HG03442 (cell line): ENCODE results near the gene DLX1.

Experiments used
- ATAC-seq: cut with Tn5 transposase; IDR thresholded peaks from one replicate; pipeline ENCODE4 v1.9.1; 2021; ENCODE audit warnings: mild to moderate bottlenecking, moderate library complexity; ENCODE audit not compliant: unreplicated experiment

Gene DLX1

DNA sequence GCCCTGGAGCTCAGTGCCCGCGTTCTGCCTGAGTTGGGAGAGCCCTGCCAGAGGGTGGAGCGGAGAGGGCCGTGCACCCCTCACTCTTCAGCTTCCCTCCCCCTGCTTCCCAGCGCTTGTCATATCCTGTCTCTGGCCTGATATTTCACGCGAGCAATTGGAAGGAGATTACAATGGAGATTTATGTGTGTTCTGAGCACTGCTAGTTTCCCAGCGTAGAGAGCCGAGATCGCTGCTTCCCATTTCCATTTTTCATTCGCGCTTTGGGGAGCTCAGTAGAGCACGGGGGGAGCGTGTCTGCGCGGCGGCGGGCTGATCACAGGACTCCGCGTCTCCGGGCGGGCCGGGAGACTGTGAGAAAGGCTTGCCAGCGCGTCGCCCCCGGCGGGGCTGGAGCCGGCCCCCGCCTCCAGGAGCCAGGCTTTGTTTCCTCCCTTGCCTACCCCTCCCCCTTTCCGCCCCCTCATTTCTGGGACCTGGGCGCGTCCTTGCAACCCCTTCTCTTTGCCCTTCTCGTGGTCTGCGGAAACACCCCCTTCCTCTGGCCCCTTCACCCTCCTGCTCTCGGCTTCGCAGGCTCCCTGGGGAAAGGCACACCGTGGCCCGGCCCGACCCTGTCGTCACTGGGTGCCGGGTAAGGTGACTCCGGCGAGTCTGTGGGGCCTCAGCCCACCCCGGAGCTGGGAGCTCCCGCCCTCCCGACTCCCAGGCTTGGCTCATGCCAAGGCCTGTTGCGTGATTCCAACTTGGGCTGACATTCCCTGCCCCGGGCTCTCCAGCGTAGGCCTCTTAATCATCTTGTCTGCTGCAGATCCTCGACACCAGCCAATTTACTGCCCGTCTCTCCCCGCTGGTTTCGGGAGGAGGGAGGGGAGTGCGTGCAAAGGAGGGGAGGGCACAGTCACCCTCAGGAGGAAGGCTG lies 11.6 kb downstream of the DLX1 start:
- no peak for ATAC-seq

DNA sequence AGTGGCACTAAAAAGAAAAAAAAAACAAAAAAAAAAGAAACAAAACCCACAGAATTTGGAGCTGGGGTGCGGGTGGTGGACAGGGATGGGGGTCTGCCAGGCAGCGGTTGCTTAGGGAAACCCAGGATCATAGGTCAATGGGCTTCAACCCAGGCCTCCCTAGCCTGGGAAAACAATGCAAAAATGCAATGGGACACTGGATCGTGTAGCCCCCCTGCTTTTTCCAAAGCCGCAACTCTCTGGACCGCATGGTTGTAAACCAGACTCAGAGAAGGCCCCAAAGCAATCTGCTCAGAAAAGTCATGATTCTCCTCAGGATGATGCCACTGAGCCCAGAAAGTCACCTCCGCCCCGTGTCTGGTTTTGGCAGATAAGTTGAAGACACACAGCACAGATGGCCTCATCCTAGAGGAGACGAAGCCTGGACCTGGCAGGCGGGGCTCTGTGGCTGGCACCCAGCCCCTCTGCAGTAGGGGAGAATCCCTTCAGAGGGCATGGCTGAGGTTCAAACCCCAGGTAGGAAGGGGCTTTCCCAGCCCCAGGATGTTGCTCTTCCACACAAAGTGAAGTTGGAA lies 12.3 kb downstream of the DLX1 start:
- ATAC-seq, result no peak

DNA sequence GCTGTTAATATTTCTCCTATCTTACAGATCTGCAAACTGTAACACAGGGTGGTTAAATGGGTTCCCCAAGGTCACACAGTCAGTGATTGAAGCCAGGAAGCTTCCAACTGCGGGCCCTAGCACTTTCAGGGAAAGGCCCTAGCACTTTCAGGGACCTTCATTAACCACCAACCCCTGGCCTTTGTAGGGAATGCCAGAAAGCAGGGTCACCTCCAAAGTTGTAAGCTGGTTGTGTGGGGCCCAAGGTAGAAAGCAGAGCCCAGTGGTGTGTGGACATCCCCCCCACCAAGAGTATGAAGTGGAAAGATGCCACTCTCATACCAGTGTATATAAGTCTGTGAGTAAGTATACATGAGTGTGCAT lies 13.0 kb downstream of the DLX1 start:
- no peak for ATAC-seq

DNA sequence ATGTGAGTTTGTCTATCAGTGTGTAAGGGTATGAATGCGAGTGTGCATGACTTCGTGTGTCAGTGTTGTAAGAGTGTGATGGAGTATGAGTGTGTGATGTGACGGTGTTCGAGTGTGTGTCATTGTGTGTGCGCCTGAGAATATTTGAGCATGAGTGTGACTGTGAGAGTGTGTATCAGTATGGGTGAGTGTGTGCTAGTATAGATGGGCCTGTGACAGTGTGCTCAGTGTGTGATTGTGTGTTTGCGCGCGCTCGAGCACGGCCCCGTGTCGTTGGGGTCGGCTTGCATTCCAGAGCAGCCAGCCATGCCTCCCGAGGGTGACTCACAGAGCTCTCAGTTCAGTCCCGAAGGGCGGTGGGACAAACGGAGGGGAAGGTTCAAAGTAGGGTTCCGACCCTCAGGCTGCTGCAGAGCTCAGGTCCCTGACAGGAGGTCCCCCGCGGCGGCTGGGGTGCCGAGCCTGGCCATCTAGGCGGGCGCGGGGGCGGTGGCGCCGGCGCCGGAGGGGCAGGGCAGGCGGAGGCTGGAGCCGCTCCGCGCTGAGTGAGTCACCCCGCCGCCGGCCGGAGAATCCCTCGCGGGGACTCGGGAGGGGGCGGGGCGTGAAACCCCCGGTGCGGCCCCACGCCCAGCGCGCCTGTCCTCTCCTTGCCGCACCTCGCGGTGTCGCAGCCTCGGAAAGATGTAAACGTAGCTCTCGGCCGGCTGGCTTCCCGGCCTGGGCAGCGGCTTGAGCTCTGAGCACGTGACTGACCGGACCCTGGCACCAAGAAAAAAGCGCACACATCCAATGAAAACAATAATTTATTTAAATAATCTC lies 13.6 kb downstream of the DLX1 start:
- no peak for ATAC-seq

DNA sequence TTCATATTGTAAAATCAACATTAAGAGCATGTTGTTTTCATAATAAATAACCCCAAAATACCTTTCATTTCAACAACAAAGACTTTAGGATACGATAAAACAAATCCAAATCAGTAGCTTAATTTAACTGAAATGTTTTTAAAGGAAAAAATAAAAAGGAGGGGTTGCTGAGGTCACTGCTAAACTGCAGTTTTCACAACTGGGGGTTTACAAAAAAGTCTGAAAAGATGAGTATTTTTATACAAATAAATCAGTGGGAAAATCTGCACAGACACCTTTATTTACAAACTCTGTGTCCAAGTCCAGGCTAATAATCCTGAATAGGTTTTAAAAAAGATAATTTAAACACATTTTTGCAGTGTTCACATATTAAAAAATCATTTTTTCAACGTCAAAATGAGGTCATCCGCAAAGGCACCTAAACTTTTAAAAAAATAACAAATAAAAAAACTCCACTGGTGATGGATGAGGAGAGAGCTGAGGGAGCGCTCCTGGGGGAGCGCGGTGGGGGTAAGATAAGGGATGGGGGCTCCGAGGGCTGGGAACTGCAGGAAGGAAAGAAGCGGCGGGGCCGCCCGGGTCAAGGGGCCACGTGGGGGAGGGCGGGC lies 14.3 kb downstream of the DLX1 start:
- no peak for ATAC-seq

DNA sequence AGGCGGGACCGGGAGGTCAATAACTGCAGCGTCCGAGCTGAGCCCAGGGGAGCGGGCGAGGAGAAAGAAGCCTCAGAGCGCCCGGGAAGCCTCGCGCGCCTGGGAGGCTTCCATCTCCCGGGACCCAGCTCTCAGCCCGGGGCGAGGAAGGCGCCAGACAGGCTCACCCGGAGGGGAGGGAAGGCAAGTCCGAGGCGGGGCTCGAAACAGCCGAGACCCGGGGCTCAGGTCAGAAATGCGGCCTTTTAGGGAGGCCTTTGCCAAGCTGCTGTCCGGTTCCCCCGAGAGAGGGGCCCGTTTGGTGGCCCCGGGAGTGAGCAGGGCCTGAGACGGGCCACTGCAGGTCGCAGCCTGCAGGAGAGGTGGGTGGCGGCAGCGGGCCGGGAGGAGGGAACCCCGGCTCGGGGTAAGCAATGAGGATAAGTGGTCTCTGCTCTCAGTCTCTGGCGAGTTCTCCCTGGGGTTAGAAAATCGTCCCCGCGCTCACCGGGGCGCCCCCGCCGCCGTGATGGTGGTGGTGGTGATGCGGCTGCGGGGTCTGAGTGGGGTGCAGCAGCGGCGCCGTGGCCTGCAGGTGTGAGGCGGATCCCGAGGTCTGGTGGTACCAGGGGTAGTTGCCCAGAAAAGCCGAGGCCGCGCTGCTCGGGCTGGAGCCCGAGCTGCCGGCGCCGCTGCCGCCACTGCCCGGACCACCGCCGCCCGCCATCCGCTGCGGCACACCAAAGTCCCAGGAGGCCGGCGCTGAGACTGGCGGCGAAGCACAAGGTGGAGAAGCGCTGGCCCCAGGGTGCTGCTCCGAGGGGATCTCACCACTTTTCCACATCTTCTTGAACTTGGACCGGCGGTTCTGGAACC lies 15.0 kb downstream of the DLX1 start:
- ATAC-seq, result no peak

DNA sequence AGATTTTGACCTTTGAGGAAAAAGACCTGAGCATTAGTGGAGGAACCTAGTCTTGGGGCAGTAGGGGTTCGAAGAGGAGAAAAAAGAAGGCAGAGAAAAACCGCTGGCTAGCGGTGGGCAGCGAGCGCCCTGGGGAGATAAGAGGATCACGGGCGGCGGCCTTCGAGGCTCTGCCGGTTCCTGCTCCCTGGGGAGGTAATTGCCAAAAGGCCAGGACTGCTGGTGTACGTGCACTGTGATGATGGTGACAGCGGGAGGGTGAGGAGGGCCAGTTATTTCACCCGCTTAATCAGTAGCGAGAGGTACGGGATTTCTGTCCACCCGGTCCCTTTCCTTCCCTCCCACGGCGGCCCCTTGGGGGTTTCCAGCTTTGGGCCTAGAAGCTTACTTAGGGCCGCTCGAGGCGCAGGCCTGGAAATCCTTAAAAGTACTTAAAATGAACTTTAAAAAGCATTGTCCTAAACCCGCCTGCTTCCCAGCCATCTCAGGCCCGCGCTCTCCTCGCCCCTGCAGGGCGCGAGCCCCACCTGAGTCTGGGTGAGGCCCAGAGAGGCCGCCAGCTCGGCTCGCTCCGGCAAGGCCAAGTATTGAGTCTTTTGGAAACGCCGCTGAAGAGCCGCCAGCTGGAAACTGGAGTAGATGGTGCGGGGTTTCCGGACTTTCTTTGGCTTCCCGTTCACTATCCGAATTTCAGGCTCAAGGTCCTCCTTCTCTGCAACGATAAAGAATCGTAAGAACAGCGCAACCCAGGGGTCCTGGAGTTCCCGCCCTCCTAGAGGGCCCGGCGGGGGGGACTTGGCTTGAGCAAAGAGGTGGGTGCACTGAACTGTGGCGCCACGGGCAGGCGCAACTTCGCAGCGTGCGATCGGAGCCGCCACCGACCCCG lies 15.9 kb downstream of the DLX1 start:
- no peak for ATAC-seq

DNA sequence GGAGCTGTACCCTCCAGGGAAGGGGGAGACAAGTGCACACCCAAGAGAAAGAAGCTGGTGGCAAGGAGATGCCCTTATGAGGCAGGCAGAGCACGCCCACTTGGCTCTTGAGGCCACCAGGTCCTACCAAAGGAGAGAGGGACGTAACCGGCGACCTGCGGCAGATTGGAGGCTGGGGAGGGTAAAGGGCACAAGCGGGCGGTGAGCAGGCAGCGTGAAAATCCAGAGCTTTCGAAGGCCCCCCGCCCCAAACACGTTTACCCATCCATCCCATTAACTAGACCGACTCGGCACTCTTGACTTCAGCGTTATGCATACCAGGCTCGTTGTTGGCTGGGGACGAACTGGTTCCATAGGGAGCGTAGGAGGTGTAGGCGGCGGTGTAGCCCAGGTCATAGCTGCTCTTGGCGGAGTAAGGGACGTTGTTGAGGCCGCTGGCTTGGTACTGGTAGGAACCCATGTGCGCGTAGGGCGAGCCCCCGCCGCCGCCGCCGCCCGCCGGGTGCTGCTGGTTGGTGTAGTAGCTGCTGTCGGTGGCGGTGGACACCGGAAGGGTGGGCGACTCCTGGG lies 16.6 kb downstream of the DLX1 start:
- no peak for ATAC-seq

DNA sequence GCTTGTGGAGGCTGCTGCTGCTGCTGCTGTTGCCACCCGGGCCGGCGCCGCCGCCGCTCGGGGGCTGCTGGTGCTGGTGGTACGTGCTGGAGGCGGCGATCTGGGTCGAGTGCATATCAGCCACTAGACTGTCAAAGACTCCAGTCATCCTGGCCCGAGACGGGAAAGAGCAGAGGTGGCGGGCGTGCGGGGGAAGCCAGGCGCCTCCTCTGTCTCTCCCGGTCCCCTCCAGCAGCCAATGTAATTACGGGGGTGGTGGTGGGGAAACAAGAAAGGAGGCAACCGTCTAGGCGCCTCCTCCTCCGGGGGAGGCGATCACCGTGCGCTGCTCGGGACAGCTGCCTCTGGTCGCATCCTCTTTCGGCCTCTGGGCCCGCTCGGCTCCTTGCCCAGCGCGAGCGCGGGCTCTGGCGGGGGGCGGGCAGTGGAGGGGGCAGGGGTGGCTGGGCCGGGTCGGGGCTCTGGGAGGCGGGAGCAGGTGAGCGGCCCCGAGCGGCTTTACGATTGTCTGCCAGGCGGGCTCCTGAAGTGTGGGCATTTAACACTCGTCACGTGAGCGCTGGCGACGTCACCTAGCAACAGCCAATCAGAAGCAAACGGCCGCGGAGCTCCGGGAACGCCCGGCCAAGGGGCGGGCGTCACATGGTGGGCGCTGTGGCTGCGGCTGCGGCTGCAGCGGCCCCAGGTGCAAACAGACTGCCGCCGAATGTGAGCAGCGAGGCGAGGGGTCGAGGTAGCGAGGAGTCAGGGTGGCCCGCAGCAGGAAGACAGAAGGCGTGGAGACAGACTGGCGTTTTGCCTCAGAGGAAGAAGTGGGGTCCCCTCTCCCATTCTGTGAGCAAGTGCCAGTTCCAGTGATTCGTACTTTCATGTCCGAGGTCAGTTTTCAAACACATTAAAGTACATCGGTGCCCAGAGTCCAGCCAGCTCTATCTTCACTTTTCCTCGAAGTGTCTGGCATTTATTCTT lies 17.4 kb downstream of the DLX1 start, which contains the start of gene DLX2:
Gene DLX2 (minus strand): TSS at position 510 of the 969 bp plus-strand sequence. CDS start 362 bp downstream, at position 148.
- peak; percentile 57 for ATAC-seq

DNA sequence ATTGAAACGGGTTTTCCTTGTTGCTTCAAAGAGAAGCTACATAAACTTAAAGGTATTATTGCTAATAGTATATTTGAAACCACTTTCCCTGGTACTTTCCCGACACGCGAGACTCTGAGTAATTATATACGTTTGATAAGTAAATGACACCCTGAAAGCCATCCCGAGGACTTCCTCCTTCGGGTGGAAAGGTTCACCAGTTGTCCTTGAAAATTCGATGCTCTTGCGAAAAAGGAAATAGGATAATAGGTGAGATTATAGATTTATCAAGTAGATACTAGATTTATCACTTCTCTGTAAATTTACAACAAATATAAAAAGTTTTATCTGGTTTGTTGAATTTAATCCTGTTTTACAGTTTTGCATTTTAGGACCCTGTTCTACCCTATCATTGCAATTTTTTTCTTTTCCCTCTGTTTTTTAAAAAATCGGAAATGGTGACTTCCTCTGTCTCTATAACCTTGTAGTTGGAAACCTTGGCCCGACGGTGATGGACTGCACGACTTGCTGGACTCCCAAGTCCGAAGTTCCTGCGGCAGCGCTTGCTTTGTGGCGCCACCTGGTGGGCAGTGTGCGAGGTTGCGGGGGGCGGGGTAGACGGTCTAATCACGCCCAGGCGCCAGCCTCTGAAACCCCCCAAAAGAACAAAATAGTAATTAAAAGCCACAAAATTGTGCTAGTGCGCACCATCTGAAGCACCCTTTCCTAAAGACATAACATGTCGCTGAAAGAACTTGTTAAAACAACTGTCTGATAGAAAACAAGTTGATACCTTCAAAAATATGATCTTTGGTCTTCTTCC lies 18.4 kb downstream of the DLX1 start:
- no peak for ATAC-seq

DNA sequence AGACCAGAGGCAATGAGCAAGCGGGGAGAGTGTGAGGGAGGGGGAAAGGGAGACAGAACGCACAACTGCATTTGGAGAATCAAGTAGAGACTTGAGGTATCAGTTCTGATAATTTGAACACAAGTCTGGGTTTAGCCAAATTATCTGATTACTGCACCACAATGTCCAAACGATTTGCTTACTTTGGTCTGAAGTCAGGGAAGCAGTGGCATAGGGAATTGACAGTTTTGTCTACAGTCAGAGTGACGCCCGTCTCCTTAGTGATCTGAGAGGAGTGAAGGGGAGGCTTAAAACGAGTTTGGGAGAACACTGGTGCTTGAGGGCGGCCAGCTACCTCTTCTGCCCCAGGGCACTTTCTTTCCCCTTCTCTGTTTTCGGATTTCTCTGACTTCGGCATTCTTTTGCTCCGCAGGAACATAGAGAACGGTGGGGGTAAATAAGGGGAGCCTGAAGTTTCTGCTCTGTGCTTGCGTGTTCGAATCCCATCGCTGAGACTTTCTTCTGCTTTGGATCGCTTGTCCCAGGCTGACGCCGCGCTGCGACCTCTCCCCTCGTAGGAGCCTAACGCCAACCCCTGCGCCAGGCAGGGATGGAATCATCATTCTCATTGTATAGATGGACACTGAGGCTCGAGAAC lies 20.3 kb downstream of the DLX1 start:
- ATAC-seq, result no peak

DNA sequence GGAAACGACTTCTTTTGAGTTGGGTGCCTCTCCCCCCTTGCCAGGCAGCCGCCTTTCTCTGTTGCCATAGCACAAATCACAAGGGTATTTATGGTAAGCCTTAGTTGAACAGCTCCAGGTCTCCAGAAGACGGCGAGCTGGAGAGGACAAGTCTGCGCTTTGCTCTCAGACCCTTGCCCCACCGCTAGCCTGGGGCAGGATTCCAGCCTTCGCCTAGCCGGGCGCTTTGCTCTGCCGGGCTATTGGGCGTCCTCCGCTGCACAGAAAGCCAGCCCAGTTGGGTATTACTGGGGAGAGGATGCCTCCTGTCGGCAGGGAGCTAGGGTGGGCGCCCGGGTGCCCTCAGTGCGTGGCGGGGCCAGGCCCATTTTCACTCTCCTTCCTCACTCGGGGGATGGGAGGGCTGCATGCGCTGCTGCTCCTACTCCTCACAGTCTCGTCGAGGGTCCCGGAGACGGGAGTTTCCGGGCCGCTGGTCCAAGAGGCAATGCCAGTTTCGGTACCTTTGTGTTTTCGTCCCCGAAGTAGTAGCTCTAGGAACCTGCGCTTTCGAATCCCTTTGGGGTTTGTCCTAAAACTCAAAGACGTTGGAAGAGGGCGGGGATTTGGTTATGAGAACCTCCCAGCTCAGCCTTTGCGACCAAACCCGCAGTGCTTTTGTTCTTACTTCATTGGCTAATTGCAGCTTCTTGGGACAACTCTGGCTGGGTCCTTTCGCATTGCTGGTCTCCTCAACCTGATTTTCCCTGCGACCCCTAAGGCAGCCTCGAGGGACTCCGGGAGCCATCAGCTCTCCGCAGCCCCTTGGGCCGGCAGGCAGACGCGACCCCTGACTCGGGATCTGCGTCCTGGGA lies 21.0 kb downstream of the DLX1 start:
- ATAC-seq, result no peak

DNA sequence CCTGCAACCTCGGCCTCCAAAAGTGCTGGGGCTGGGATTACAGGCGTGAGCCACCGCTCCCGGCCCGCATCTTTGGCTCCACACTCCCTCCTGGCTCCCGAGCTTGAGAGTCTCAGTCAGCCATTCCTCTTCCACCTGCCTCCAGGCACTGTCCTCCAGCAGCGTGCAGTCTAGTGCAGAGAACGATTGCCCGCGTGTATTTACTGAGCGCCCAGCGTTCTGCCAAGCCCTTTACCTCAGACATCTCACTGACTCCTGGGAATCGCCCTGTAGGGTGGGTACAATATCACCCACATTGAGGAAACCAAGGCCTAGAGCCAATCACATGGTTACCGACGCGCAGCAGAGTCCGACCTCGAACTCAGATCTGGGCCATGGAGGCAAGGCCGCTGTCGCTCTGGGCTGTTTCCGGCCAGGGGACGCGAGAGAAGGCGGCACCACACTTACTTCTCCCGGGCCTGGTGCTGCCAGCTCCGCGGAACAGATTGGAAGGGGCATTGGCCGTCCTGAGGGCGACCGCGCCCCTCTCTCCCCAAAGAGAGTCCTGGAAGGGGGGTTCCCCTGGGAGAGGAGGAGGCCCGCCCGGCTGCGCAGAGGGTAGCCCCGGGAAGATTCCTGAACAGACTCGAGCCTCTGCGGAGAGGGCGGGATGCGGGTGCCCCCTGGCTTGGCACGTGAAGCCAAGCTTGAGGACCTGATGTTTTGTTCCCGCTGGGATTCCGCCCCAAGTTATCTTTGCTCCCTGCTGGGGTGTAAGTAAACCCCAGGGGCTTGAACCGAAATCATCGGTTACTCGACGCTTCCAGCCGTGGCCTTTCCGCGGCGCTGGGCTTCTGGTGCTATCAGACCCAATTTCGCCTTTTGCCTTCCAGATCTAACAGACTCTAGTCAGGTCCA lies 22.6 kb downstream of the DLX1 start:
- no peak for ATAC-seq

DNA sequence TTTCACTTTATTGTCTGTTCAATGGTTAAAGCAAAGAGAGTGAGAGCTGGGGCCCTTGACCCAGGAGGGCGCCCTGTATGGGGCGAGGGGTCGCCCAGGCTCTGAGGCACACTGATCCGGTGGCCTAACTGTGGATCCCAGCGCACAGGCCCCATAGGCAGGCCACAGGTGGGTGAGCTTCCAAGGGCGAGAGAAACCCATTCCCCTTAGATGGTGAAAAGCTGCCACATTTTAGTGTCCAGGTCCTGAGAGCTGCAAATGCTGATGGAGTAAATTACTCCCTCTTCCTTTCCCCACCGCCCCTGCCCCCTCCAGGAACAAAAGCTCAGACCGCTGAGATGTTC lies 23.3 kb downstream of the DLX1 start:
- no peak for ATAC-seq
